Gastroesophageal sphincter (tissue), 3 donors: ENCODE measurements around the gene TTC7B.

Experiments used
- CTCF ChIP-seq, 4 experiments: fragments of 200-600 bp in 2 of 4; fragments of 450-650 bp in 2 of 4; sonication (generic) in 1 of 4; IDR thresholded peaks; one replicate each; pipeline ENCODE4 v1.5.1; 2017 to 2019; ENCODE audit warnings: antibody characterized with exemption in 4 of 4, mild to moderate bottlenecking in 2 of 4, moderate library complexity in 2 of 4
- POLR2AphosphoS5 ChIP-seq: sonication (generic); formaldehyde crosslinking; IDR thresholded peaks from one replicate; pipeline ENCODE4 v1.6.1; 2017; ENCODE audit warnings: antibody characterized with exemption

GRCh38 chr14:90491221-90491885 is 324.9 kb downstream of the TTC7B start:
- TF ChIP-seq CTCF (IDR thresholded peaks at IDR 0.05) (no peak), POLR2AphosphoS5 (peak; percentile 79)
